Effector memory CD4-positive, alpha-beta T cell (primary cell): ENCODE results near the gene COPS7A.

Experiments used
- DNase-seq, 3 donors: peaks; one replicate each; pipeline ENCODE4 v3.0.0-alpha.2; 2020
- H3K27ac ChIP-seq: 2 replicates; pipeline ENCODE4 v1.7.0; 2013; ENCODE audit warnings: mild to moderate bottlenecking, low read length, moderate library complexity; ENCODE audit not compliant: insufficient read depth, poor library complexity, severe bottlenecking
- H3K27me3 ChIP-seq: replicated peaks from 2 replicates; pipeline ENCODE4 v1.7.0; 2013; ENCODE audit warnings: mild to moderate bottlenecking, low read length; ENCODE audit not compliant: insufficient read depth, control insufficient read depth, poor library complexity, severe bottlenecking
- H3K36me3 ChIP-seq: 2 replicates; pipeline ENCODE4 v1.7.0; 2013; ENCODE audit warnings: mild to moderate bottlenecking, low read length, moderate library complexity; ENCODE audit not compliant: control insufficient read depth, insufficient read depth
- H3K4me1 ChIP-seq: 2 replicates; pipeline ENCODE4 v1.7.0; 2013; ENCODE audit warnings: low read length, mild to moderate bottlenecking; ENCODE audit not compliant: control insufficient read depth, insufficient read depth, poor library complexity, severe bottlenecking
- H3K4me3 ChIP-seq: 2 replicates; pipeline ENCODE4 v1.7.0; 2013; ENCODE audit warnings: low read length, low read depth, mild to moderate bottlenecking; ENCODE audit not compliant: insufficient read depth, poor library complexity, severe bottlenecking
- H3K9me3 ChIP-seq: 2 replicates; pipeline ENCODE4 v1.7.0; 2013; ENCODE audit warnings: mild to moderate bottlenecking, low read length, moderate library complexity; ENCODE audit not compliant: control insufficient read depth

The COPS7A gene

DNA sequence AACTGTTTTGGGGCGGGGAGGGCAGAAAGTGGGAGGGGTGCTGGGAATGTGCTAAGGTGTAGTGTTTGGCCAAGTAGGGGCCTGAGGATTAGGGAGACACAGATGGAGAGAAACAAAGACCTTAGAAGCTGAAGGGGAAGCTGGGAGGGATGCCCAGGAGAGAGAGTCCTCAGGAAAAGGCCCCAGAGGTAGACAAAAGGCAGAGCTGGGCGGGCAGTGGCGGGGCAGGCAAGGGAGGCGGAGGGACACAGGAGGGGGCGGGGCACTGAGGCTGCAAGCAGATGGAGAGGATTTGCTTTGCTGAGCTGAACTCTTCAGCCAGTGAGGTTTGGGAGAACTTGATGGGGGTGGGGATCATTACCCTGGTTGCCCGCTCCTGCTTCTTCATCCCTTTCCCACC, 45.1 kb downstream of the COPS7A start:
- peaks cover 25% of the 10 kb centered on the region for H3K27me3 ChIP-seq
- H3K4me1 ChIP-seq: peaks cover 43% of the 10 kb centered on the region
- no peak overlapping the region for H3K4me3 ChIP-seq
- H3K36me3 ChIP-seq: no peaks in the 10 kb centered on the region
- no peaks in the 10 kb centered on the region for H3K9me3 ChIP-seq
- DNase-seq: no peak
- H3K27ac ChIP-seq: no peak overlapping the region

GRCh38 chr12:6769666-6770065, 45.8 kb downstream of the COPS7A start:
- H3K9me3 ChIP-seq: no peaks in the 10 kb centered on the region
- no peak for DNase-seq
- H3K4me1 ChIP-seq: peaks cover 49% of the 10 kb centered on the region
- H3K27me3 ChIP-seq: peaks cover 28% of the 10 kb centered on the region
- no peak overlapping the region for H3K4me3 ChIP-seq
- no peak overlapping the region for H3K27ac ChIP-seq
- H3K36me3 ChIP-seq: no peaks in the 10 kb centered on the region

- no peak overlapping the region for H3K27ac ChIP-seq
- H3K36me3 ChIP-seq: no peaks in the 10 kb centered on the region
- peaks cover 26% of the 10 kb centered on the region for H3K27me3 ChIP-seq
- no peaks in the 10 kb centered on the region for H3K9me3 ChIP-seq
- no peak overlapping the region for H3K4me3 ChIP-seq
- no peak for DNase-seq
- H3K4me1 ChIP-seq: peaks cover 49% of the 10 kb centered on the region
Observed at GRCh38 chr12:6770094-6770493, 46.2 kb downstream of the COPS7A start.

DNA sequence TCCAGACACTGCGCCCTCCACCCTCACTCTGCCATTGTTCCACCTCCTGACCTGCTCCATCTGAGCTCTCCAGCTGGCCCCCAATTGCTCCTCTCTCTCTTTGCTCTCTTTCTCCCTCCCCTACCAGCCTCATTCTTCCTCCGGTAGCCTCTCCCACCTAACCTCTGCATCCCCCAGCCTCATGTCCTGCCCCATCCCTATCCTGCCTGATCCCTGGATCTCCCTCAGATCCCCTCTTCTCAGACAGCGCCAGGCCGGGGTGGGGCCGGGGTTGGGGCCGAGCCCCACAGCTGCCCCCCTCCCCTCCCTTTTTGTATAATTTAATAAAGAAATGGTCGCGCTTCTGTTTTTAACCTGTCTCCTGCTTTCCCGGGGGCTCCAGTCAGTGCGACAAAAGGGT, 46.8 kb downstream of the COPS7A start:
- Histone ChIP-seq H3K27ac (no peak overlapping the region), H3K4me3 (no peak overlapping the region), H3K4me1 (peaks cover 47% of the 10 kb centered on the region), H3K36me3 (no peaks in the 10 kb centered on the region), H3K9me3 (no peaks in the 10 kb centered on the region), H3K27me3 (peaks cover 22% of the 10 kb centered on the region)
- no peak for DNase-seq

DNA sequence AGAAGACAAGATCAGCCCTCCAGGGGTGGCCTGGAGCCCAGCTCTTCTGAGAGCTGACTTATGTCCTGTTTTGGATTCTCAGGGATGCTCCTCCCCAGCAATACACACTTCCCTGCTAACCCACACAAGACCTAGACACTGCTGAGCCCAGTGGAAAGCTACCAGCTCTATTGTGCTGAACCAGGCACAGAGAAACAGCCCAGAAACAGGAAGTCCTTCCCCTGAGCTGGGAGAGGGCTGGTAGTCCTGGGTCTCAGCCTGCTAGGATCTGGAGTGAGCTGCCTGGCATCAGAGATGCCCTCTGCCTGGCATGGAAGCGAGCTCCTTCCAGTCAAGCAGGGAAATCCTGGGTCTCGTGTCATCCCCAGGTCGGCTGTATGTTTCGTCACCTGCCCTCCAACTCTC, 47.2 kb downstream of the COPS7A start:
- Histone ChIP-seq H3K36me3 (no peaks in the 10 kb centered on the region), H3K4me1 (peaks cover 42% of the 10 kb centered on the region), H3K9me3 (no peaks in the 10 kb centered on the region), H3K27ac (no peak overlapping the region), H3K4me3 (no peak overlapping the region), H3K27me3 (peaks cover 20% of the 10 kb centered on the region)
- DNase-seq: no peak

GRCh38 chr12:6771509-6772330, 47.9 kb downstream of the COPS7A start:
- Histone ChIP-seq H3K36me3 (no peaks in the 10 kb centered on the region), H3K27ac (no peak overlapping the region), H3K27me3 (peaks cover 21% of the 10 kb centered on the region), H3K9me3 (no peaks in the 10 kb centered on the region), H3K4me3 (peak overlapping the region; percentile 19), H3K4me1 (peaks cover 41% of the 10 kb centered on the region)
- DNase-seq: no peak

- Histone ChIP-seq H3K27me3 (peaks cover 21% of the 10 kb centered on the region), H3K36me3 (no peaks in the 10 kb centered on the region), H3K27ac (peak within 1 kb of the TSS; percentile 21), H3K4me1 (peaks cover 35% of the 10 kb centered on the region), H3K9me3 (no peaks in the 10 kb centered on the region), H3K4me3 (peak within 1 kb of the TSS; percentile 26)
- DNase-seq: no peak
Observed at GRCh38 chr12:6772331-6772695, 48.5 kb downstream of the COPS7A start, which contains the start of gene LAG3. Gene LAG3, plus strand, starts transcription at chr12:6772520. Its CDS starts 333 bp downstream, at chr12:6772853.

GRCh38 chr12:6772726-6773589, 49.1 kb downstream of the COPS7A start:
- H3K27ac ChIP-seq: peak overlapping the region; percentile 21
- H3K27me3 ChIP-seq: peaks cover 21% of the 10 kb centered on the region
- H3K9me3 ChIP-seq: no peaks in the 10 kb centered on the region
- H3K4me3 ChIP-seq: peak overlapping the region; percentile 26
- no peak for DNase-seq
- H3K36me3 ChIP-seq: no peaks in the 10 kb centered on the region
- peaks cover 29% of the 10 kb centered on the region for H3K4me1 ChIP-seq

DNA sequence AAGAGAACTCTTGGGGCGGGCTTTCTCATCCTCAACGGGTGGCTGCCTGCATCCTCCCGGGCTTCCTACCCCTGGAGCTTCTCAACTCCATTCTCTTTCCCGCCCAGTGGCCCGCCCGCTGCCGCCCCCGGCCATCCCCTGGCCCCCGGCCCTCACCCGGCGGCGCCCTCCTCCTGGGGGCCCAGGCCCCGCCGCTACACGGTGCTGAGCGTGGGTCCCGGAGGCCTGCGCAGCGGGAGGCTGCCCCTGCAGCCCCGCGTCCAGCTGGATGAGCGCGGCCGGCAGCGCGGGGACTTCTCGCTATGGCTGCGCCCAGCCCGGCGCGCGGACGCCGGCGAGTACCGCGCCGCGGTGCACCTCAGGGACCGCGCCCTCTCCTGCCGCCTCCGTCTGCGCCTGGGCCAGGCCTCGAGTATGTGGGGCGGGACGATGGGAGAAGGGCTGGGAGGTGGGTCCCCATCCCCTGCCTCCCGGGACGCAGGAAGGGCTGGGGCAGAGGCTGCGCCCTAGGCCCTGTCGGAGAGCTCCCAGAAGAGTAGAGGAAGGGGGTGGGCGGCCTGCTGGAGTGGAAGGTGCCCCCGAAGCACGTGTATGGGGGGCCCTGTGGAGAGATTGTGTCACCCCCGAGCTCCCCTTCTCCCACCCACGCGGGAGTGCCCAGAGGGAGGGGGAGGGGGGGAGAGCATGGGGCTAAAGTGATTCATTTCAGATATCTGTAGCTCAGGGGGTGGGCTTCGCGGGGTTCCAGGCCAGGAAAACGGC, 49.9 kb downstream of the COPS7A start:
- no peaks in the 10 kb centered on the region for H3K36me3 ChIP-seq

More for the DNA sequence above, 49.9 kb downstream of the COPS7A start:
- H3K4me1 ChIP-seq: peaks cover 35% of the 10 kb centered on the region
- no peak for DNase-seq
- H3K4me3 ChIP-seq: peak overlapping the region; percentile 26
- peaks cover 21% of the 10 kb centered on the region for H3K27me3 ChIP-seq
- no peaks in the 10 kb centered on the region for H3K9me3 ChIP-seq
- H3K27ac ChIP-seq: peak overlapping the region; percentile 21
